Right lobe of liver (tissue), 4 donors: ENCODE data around the gene BHLHE41.

Experiments used
- CTCF ChIP-seq, 4 donors: fragments of 200-600 bp in 3 of 4; fragments of 450-650 bp in 1 of 4; IDR thresholded peaks; one replicate each; pipeline versions ENCODE4 v1.5.1 to v1.8.0; 2016 to 2022; ENCODE audit warnings: antibody characterized with exemption in 4 of 4, mild to moderate bottlenecking in 2 of 4
- POLR2A ChIP-seq: fragments of 450-650 bp; IDR thresholded peaks from one replicate; pipeline ENCODE4 v1.6.1; 2017; ENCODE audit warnings: antibody characterized with exemption, mild to moderate bottlenecking
- donor health status: DM: no; HTN: no; CAD: no.
- donor health status: DM: no; HTN: no; CAD: no.
- donor health status: DM: no; HTN: yes; CAD: no.

- TF ChIP-seq CTCF (IDR thresholded peaks at IDR 0.05): no peak
- TF ChIP-seq POLR2A: no peak
Measured at GRCh38 chr12:26122061-26122680, 2.7 kb downstream of the BHLHE41 start.
